LNCAP (cell line): Measurements from ENCODE around the gene TKFC.

Experiments used
- TF ChIP-seq, protein P1 (sequence below): fragments of 450-650 bp; IDR thresholded peaks from 2 replicates; pipeline ENCODE4 v1.5.1; 2017; ENCODE audit warnings: mild to moderate bottlenecking

Gene TKFC

GRCh38 chr11:61357233-61357893, 24.3 kb downstream of the TKFC start:
- TF ChIP-seq, protein P1, sequence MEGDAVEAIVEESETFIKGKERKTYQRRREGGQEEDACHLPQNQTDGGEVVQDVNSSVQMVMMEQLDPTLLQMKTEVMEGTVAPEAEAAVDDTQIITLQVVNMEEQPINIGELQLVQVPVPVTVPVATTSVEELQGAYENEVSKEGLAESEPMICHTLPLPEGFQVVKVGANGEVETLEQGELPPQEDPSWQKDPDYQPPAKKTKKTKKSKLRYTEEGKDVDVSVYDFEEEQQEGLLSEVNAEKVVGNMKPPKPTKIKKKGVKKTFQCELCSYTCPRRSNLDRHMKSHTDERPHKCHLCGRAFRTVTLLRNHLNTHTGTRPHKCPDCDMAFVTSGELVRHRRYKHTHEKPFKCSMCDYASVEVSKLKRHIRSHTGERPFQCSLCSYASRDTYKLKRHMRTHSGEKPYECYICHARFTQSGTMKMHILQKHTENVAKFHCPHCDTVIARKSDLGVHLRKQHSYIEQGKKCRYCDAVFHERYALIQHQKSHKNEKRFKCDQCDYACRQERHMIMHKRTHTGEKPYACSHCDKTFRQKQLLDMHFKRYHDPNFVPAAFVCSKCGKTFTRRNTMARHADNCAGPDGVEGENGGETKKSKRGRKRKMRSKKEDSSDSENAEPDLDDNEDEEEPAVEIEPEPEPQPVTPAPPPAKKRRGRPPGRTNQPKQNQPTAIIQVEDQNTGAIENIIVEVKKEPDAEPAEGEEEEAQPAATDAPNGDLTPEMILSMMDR, result no peak

- TF ChIP-seq, protein P1, result no peak
These were observed 24.8 kb downstream of the TKFC start for GRCh38 chr11:61357894-61358239.

- TF ChIP-seq, protein P1, result no peak
These were observed 25.5 kb downstream of the TKFC start for GRCh38 chr11:61358566-61358965.

DNA sequence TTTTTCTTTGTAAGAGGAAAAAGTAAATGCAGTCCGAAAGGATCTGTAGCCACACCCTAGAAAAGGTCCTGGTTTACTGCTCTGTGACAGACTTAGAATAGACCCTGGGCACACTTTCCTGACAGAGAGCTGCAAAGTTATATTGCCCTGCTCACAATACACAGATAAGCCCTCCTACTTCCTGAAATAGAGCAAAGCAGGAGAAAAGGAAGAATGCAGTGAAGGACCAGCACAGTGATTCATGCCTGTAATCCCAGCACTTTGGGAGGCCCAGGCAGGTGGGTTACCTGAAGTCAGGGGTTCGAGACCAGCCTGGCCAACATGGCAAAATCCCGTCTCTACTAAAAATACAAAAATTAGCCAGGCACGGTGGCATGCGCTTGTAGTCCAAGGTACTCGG, 26.5 kb downstream of the TKFC start:
- TF ChIP-seq, protein P1, result no peak

- TF ChIP-seq, protein P1, result no peak
These were observed 28.3 kb downstream of the TKFC start for GRCh38 chr11:61361237-61361740.

DNA sequence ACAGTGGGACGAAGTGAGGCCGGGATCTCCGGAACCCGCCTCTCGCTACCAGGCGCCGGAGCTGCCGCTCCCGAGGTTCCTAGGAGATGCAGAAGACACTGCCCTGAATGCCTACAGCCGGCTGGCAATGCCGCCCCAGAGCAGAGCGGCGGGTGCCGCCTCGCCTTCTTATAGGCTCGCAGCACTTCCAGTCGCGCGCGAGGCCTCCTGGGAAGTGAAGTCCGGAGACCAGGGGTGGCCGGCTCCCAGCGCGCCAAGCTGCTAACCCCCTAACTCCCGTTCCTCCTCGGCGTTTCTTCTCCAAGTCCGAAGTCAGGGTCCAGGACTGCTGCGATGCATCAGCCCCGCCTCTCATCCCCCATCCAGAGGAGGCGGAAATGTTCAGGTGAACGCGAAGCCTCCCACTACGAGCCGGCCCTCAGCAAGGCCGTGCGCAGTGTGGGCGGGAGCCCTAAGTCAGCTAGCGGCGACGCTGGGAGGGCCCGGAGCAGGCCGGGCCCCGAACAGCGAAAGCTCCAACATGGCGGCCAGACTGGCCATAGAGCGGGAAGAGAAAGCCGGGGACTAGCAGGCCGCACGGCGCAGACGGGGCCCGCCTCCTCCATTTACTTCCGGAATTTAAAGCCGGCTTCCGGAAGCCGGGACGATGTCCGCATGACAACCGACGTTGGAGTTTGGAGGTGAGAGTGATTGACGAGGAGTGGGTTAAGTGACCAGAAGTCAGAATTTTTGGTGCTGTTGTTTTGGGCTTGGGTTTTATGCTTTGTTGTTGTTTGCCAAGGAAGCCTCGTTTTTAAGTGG, 28.9 kb downstream of the TKFC start, which contains the start of the genes CYB561A3 and TMEM138:
TSS of gene CYB561A3 (minus strand) at position 142 of the 801 bp plus-strand sequence. CDS start 5,169 bp downstream, outside the sequence.
TSS of gene TMEM138 (plus strand) at position 634 of the 801 bp plus-strand sequence. CDS start 2,017 bp downstream, outside the sequence.
- TF ChIP-seq, protein P1, result no peak

- TF ChIP-seq, protein P1, result no peak
These were observed 29.5 kb downstream of the TKFC start for GRCh38 chr11:61362542-61362875.
